Posterior cingulate gyrus (tissue), 11 donors: ENCODE measurements around the gene SPTLC1.
"Not testable (repeated sequence)": the region's sequence is repeated elsewhere in the genome, so short reads cannot be mapped to it uniquely, and the experiment has no call there.

Experiments used
- DNase-seq, 10 donors: peaks; one replicate each; pipeline versions ENCODE4 v3.0.0 to v3.0.0-alpha.2; 2020 to 2021; ENCODE audit warnings: mixed read lengths in 3 of 10
- intact Hi-C: fragments of 100-400 bp; cut with DNase I; formaldehyde crosslinking; loops from one replicate; pipeline ENCODE4 v1.15.1; 2023

Gene SPTLC1, protein sequence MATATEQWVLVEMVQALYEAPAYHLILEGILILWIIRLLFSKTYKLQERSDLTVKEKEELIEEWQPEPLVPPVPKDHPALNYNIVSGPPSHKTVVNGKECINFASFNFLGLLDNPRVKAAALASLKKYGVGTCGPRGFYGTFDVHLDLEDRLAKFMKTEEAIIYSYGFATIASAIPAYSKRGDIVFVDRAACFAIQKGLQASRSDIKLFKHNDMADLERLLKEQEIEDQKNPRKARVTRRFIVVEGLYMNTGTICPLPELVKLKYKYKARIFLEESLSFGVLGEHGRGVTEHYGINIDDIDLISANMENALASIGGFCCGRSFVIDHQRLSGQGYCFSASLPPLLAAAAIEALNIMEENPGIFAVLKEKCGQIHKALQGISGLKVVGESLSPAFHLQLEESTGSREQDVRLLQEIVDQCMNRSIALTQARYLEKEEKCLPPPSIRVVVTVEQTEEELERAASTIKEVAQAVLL

DNA sequence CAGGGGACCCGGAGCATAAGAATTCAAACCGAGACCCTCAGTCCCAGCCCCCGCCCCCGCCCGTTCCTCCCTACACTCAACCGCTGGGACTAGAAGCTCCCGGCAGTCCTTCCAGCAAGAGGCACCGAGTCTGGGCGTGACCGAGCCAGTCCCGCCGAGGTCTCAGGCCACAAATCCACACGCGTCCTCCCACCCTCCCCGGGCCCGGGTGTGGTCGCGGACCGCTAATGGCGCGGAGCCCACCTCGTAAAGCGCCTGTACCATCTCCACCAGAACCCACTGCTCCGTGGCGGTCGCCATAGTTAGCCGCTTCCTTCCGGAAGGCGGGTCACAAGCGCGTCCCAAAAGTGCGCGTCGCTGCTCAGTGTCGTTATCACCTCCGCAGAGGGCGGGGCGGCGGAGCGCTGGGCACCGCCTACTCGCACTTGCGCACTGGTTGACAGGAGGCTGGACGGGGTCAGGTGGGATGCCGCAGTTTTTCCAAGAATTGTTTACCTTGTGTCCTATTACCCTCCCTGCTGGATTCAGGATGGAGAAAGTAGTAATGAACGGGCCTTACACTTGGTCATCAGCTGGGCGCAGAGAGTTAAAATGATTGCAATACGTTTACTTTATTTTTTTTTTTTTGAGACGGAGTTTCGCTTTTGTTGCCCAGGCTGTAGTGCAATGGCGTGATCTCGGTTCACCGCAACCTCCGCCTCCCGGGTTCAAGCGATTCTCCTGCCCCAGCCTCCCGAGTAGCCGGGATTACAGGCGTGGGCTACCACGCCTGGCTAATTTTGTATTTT is at the start of gene SPTLC1:
Gene SPTLC1, minus strand, starts transcription at position 343 of the 788 bp plus-strand sequence. Its CDS starts 43 bp downstream, at position 300.
- intact Hi-C loops = loop anchor here (10.0 kb wide), 1 partner anchor 650 kb away; the partner anchor contains the start of gene BICD2
- peak; percentile 92 to 99 (median 95) for DNase-seq

- intact Hi-C loops = no loop called here
- no peak for DNase-seq
Observed at GRCh38 chr9:92164975-92165374, 49.8 kb upstream of the SPTLC1 start.

DNA sequence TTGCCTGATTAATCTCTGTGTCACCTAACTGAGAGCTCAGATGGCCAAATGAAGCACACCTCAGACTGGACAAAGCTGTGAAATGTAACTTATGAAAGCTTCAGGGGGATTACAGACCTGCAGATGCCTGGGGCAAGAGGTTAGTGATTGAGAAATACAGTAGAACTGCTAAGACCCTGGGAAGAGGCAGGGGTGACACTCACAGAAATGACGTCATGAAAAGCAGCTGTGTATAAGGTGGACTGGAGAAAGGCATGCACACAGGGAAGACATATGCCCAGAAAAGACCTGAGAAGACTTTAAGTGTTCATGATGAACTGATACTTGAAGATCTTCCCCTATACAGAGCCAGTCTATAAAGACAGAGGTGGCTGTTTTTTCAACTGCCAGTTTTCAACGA is 49.3 kb upstream of the SPTLC1 start:
- DNase-seq = no peak
- intact Hi-C loops = no loop called here

DNA sequence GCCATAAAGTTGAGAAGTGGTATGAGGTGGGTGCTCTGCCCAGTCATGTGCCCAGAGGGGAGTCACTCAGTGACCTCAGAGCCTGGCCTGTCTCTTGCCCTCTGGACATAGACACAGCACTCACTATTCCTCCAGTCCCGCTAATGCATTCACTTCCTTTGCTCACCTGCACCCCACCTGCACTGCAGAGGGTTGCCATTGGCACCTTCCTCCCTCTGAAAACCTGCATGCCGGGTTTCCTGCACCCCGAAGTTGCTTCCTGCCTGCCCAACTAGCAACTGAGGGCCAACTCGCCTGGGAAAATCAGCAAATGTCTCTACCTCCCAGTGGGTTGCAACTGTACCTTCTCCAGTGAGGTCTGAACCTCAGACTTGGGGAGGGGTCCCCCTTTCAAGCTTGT is 48.1 kb upstream of the SPTLC1 start:
- intact Hi-C loops = no loop called here

GRCh38 chr9:92160786-92161185 is 45.6 kb upstream of the SPTLC1 start:
- DNase-seq = peak in 2 of 10 donors; percentile 23 to 50
- intact Hi-C loops = no loop called here

More for the DNA sequence above, 48.1 kb upstream of the SPTLC1 start:
- peak in 1 of 10 donors; percentile 12 for DNase-seq

GRCh38 chr9:92159058-92159457 is 43.8 kb upstream of the SPTLC1 start:
- no peak for DNase-seq
- intact Hi-C loops = no loop called here

- DNase-seq = peak in 1 of 10 donors; percentile 18
- intact Hi-C loops = no loop called here
Observed at GRCh38 chr9:92158097-92158601, 42.9 kb upstream of the SPTLC1 start.

- DNase-seq, intact Hi-C loops: not testable (repeated sequence)
Observed at GRCh38 chr9:92155736-92156135, 40.5 kb upstream of the SPTLC1 start.

DNA sequence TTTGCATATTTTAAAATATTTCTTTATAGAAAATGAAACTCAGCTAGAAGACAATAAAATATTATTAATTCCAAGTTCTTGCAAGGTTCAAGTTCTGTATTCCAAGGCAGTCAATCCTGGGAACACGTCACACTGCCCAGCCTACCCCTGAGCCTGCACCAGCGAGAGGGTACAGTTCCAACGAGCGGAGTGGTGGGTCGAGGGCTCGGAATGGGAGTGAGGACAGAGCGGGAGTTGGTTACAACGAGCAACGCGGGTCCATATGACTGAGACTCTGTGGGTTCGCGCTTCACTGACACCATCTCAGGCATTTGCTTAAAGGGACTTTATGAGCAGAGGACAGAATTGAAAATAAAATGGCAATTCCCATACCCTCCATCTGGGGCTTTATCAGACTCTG is 40.0 kb upstream of the SPTLC1 start:
- intact Hi-C loops = no loop called here

GRCh38 chr9:92153466-92154415 is 38.5 kb upstream of the SPTLC1 start:
- intact Hi-C loops, DNase-seq: not testable (repeated sequence)

More for the DNA sequence above, 40.0 kb upstream of the SPTLC1 start:
- DNase-seq = no peak

DNA sequence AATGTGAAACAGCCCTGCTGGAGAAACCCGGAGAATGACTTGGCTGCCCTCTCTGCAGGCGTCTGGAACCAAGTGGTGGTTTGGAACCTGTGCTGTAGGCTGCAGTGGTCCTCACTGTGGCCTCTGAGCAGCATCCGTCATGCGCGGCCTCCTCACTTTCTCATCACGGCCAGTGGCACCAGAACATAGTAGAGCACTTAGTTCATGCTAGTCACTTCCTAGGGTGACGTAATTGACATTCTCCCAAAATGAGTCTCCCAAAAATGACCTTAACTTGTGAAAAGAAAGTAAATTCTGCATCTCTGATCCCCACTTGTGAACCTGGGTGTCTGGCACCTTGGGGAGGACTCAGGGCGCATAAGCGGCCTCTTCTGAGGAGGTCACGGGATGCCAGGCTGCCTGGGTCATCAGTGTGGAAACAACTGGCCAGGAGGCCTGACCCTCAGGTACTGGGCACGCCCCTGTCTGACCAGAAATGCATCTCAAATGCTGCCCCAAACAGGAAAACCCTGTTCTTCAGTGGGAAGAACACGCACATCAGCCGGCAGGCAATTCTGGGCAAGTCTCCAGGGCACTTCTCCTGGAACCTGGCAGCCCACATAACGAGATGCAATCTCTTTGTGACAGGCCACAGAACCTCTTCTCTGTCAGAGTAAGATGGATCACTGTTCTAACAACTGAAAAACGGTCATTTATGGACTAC is 36.6 kb upstream of the SPTLC1 start:
- DNase-seq = no peak
- intact Hi-C loops = no loop called here

DNA sequence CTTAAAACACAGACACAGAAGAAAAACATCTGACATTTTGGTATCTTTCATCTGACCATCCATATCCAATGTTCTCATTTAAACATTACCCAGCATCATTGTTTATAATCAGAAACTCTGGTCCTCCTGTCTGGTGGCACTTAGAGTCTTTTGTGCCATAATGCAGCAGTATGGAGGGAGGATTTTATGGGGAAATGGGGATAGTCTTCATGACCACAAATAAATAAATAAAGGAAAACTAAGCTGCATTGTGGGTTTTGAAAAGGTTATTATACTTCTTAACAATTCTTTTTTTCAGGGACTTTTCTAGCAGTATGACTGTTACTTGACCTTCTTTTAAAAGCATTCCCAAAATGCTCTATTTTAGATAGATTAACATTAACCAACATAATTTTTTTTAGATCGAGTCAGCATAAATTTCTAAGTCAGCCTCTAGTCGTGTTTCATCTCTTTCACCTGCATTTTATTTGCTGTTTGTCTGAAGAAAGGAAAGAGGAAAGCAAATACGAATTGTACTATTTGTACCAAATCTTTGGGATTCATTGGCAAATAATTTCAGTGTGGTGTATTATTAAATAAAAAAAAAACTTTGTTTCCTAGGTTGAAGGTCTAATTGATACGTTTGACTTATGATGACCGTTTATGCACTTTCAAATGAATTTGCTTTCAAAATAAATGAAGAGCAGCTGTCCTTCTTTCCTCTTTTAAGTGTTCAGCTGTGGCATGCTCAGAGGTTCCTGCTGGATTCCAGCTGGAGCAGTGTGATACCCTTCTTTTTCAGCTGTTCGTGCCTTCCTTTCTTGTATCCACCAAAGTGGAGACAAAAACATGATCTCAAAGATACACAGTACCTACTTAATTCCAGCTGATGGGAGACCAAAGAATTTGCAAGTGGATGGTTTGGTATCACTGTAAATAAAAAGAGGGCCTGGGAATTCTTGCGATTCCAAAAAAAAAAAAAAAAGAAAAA is 35.6 kb upstream of the SPTLC1 start:
- intact Hi-C loops, DNase-seq: not testable (repeated sequence)

DNA sequence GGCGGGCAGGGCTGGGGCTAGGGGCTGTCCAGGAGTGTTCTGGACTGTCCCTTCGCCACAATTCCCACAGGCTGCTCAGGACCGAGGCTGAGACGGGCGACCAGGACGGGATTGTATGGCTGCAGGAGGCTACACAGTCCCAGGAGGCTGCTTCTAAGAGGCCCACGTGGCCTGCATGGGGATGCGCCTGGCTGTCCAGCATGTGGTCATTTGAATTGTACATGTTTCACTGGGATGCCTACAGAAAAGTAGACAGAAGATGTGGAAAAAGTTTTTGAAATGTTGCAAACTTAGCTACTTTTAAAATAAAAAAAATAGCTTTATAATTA is 32.6 kb upstream of the SPTLC1 start:
- intact Hi-C loops = loop anchor here (5.0 kb wide), 1 partner anchor 94 kb away; no protein-coding TSS in a partner anchor

DNA sequence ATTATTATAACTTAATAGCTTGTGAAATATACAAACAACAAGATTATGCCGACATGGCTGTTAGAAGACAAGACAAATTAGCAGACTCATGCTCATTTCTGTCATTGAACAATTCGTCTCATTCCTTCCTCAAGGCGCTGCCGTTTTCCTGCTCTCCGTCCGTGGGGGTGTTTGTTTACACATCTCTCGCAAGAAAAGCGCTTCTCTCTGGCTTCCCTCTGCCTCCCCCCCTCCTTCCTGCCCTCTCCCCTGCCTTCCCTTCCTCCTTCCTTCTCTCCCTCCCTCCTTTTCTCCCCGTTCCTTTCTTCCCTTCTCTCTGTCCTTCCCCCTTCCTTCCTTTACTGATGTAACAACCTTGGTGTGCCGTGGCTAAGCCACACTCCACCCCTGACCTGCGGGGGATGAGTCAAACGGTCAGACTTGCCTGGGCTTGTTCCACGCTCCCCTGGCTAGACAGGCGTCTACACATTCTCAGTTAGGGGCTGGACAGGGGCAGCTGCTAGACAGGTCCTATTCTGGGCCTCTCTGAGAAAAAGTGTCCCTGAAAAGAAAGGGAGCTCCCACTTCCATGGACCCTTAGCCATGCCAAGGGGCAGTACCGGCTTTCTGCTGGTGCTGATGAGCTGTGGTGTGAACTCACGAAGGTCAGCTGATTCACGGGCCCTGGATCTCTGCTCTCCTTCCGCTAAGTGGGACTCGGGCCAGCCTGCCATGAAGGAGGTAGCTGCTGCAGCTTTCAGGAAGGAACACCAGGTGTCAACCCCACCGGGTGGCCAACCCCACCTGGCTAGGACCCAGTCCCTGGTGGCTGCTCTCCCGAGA is 32.0 kb upstream of the SPTLC1 start:
- DNase-seq = no peak
- intact Hi-C loops = loop anchor here (5.0 kb wide), 1 partner anchor 95 kb away; no protein-coding TSS in a partner anchor

More for the DNA sequence above, 32.6 kb upstream of the SPTLC1 start:
- DNase-seq = no peak

GRCh38 chr9:92146610-92147009 is 31.4 kb upstream of the SPTLC1 start:
- intact Hi-C loops = loop anchor here (5.0 kb wide), 1 partner anchor 96 kb away; no protein-coding TSS in a partner anchor
- DNase-seq = no peak

DNA sequence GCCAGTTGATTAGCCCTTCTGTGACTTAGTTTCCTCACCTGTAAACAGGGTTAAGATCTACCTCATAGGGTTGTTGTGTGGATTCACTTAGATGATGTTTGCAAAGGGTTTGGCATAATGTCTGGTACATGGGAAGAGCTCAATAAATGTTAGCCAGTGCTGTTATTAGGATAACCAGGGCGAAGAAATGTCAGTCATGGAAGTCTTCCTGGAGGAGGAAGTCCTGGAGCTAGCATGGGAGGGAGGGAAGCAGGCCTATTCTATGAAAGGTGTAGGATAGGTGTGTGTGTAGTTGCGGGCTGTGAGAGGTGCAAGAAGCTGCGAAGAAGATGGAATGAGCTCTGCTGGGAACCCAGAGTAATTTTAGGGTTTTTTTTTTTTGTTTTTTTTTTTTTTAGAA is 30.6 kb upstream of the SPTLC1 start:
- intact Hi-C loops = loop anchor here (5.0 kb wide), 1 partner anchor 97 kb away; no protein-coding TSS in a partner anchor
- DNase-seq = not testable (repeated sequence)

GRCh38 chr9:92142329-92142728 is 27.1 kb upstream of the SPTLC1 start:
- intact Hi-C loops = no loop called here
- no peak for DNase-seq
